Sigmoid colon (tissue), 4 donors: ENCODE results near the gene ADAD1.

Source experiments
- POLR2A ChIP-seq, 2 donors: fragments of 450-650 bp; IDR thresholded peaks; one replicate each; pipeline ENCODE4 v1.6.1; 2016; ENCODE audit warnings: antibody characterized with exemption in 2 of 2, mild to moderate bottlenecking in 2 of 2, moderate library complexity in 2 of 2
- POLR2AphosphoS5 ChIP-seq, 4 donors: sonication (generic); formaldehyde crosslinking; IDR thresholded peaks; one replicate each; pipeline ENCODE4 v1.6.1; 2017; ENCODE audit warnings: antibody characterized with exemption in 4 of 4
- TF ChIP-seq, protein P1 (sequence below), 4 experiments: fragments of 450-650 bp in 3 of 4; fragments of 200-600 bp in 1 of 4; IDR thresholded peaks; one replicate each; pipeline ENCODE4 v1.5.1; 2016 to 2019; ENCODE audit warnings: antibody characterized with exemption in 4 of 4, mild to moderate bottlenecking in 3 of 4, moderate library complexity in 2 of 4

DNA sequence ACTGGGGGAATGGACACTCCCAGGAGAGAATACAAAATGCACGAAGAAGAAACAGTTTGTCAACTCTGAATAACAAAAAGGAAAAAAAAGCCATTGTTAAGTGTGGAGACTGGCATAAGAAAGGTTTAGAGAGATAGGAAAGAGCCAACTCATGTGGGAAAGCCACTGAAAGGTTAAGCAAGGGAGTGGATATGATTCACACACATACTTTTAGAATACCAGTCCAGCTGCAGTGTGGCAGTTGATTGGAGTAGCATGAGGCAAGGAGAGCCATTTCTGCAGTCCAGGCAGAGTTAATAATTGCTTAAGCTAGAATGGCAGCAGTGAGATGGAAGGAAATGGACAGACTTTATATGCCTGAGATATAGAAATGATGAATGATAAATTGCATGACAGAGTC is 36.9 kb upstream of the ADAD1 start:
- TF ChIP-seq, protein P1, sequence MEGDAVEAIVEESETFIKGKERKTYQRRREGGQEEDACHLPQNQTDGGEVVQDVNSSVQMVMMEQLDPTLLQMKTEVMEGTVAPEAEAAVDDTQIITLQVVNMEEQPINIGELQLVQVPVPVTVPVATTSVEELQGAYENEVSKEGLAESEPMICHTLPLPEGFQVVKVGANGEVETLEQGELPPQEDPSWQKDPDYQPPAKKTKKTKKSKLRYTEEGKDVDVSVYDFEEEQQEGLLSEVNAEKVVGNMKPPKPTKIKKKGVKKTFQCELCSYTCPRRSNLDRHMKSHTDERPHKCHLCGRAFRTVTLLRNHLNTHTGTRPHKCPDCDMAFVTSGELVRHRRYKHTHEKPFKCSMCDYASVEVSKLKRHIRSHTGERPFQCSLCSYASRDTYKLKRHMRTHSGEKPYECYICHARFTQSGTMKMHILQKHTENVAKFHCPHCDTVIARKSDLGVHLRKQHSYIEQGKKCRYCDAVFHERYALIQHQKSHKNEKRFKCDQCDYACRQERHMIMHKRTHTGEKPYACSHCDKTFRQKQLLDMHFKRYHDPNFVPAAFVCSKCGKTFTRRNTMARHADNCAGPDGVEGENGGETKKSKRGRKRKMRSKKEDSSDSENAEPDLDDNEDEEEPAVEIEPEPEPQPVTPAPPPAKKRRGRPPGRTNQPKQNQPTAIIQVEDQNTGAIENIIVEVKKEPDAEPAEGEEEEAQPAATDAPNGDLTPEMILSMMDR (IDR thresholded peaks at IDR 0.05) = no peak
- TF ChIP-seq POLR2AphosphoS5 (IDR thresholded peaks at IDR 0.05) (no peak), POLR2A (IDR thresholded peaks at IDR 0.05) (no peak)
